ENCODE measurements around the gene IDNK. TPM values are rescaled to one million over a fixed set of nuclear protein-coding genes. Genes with fewer than 3 reads are reported as not detected.

IDNK gene
- polyA plus RNA-seq, 1 of the 3 experiments (the other 2 are of a cell fraction): 4.2 TPM

- no peak for TF ChIP-seq TCF12 (IDR thresholded peaks at IDR 0.05)
- TF ChIP-seq FOXM1 (IDR thresholded peaks at IDR 0.05; ENCODE audit: low read depth): no peak
- peak; percentile 80 for TF ChIP-seq CTCF (IDR thresholded peaks at IDR 0.05)
- TF ChIP-seq EZH2phosphoT487 (IDR thresholded peaks at IDR 0.05; ENCODE audit: borderline replicate concordance, low read depth): no peak
- TF ChIP-seq ELF1 (IDR thresholded peaks at IDR 0.05): no peak
- TF ChIP-seq TAF1 (IDR thresholded peaks at IDR 0.05; ENCODE audit: borderline replicate concordance, low read depth, low read length): no peak
- no peak for TF ChIP-seq ZBTB33 (IDR thresholded peaks at IDR 0.05; ENCODE audit: borderline replicate concordance, low read depth)
- no peak for TF ChIP-seq RXRA (IDR thresholded peaks at IDR 0.05; ENCODE audit: borderline replicate concordance, low read depth)
- no peak for TF ChIP-seq NRF1 (IDR thresholded peaks at IDR 0.05; ENCODE audit: low read depth, low read length)
- TF ChIP-seq, protein P1, sequence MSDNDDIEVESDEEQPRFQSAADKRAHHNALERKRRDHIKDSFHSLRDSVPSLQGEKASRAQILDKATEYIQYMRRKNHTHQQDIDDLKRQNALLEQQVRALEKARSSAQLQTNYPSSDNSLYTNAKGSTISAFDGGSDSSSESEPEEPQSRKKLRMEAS (IDR thresholded peaks at IDR 0.05; ENCODE audit: low read depth): no peak
- TF ChIP-seq EP300 (IDR thresholded peaks at IDR 0.05; ENCODE audit: borderline replicate concordance in 1 of 2, low read depth in 1 of 2, low read length in 1 of 2): no peak
- TF ChIP-seq USF2 (IDR thresholded peaks at IDR 0.05; ENCODE audit: borderline replicate concordance, low read depth, low read length): no peak
- TF ChIP-seq MEF2A (IDR thresholded peaks at IDR 0.05; ENCODE audit: borderline replicate concordance, low read depth): no peak
- TF ChIP-seq TEAD4 (IDR thresholded peaks at IDR 0.05; ENCODE audit: borderline replicate concordance, insufficient read depth): peak; percentile 12; the same call in 1 of the 2 replicates
- TF ChIP-seq FOXJ3 (CRISPR knock-in tag; IDR thresholded peaks at IDR 0.05): no peak
- no peak; the same call in 1 of the 2 replicates for TF ChIP-seq MXI1 (IDR thresholded peaks at IDR 0.05; ENCODE audit: low read depth, low read length)
- TF ChIP-seq SMC3 (IDR thresholded peaks at IDR 0.05; ENCODE audit: low read depth, low read length): peak; percentile 54
- TF ChIP-seq, protein P2, sequence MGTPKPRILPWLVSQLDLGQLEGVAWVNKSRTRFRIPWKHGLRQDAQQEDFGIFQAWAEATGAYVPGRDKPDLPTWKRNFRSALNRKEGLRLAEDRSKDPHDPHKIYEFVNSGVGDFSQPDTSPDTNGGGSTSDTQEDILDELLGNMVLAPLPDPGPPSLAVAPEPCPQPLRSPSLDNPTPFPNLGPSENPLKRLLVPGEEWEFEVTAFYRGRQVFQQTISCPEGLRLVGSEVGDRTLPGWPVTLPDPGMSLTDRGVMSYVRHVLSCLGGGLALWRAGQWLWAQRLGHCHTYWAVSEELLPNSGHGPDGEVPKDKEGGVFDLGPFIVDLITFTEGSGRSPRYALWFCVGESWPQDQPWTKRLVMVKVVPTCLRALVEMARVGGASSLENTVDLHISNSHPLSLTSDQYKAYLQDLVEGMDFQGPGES (IDR thresholded peaks at IDR 0.05; ENCODE audit: low read depth, low read length): no peak
- TF ChIP-seq POLR2AphosphoS5 (IDR thresholded peaks at IDR 0.05; ENCODE audit: low read depth, low read length): no peak
- TF ChIP-seq USF1 (IDR thresholded peaks at IDR 0.05; ENCODE audit: borderline replicate concordance, low read depth): no peak
- TF ChIP-seq RAD21 (IDR thresholded peaks at IDR 0.05; ENCODE audit: low read length): peak; percentile 63
- no peak for TF ChIP-seq CHD2 (IDR thresholded peaks at IDR 0.05; ENCODE audit: low read length, partially characterized antibody)
- TF ChIP-seq NFIC (IDR thresholded peaks at IDR 0.05; ENCODE audit: borderline replicate concordance): no peak
- no peak for TF ChIP-seq YY1 (IDR thresholded peaks at IDR 0.05; ENCODE audit: low read depth)
- Histone ChIP-seq H3K36me3 (replicated peaks in 1 of 2; ENCODE audit: control insufficient read depth in 1 of 2, insufficient read depth in 2 of 2, low read length in 1 of 2) (no peaks in the 10 kb centered on the region), H3K27ac (ENCODE audit: low read depth in 2 of 2, low read length in 1 of 2) (no peak overlapping the region), H3K4me2 (no peak overlapping the region), H3F3A (replicated peaks; ENCODE audit: insufficient read depth) (no peaks in the 10 kb centered on the region), H2AFZ (ENCODE audit: low read depth) (no peak overlapping the region), H3K9ac (no peak overlapping the region), H3K4me1 (ENCODE audit: control insufficient read depth in 1 of 2, insufficient read depth in 2 of 2, low read depth in 1 of 2, low read length in 1 of 2) (no peaks in the 10 kb centered on the region), H4K20me1 (ENCODE audit: insufficient read depth) (no peaks in the 10 kb centered on the region), H3K79me2 (ENCODE audit: insufficient read depth) (no peaks in the 10 kb centered on the region), H3K27me3 (ENCODE audit: insufficient read depth) (no peaks in the 10 kb centered on the region), H3K9me2 (no peaks in the 10 kb centered on the region), H3K4me3 (ENCODE audit: low read depth in 2 of 2, low read length in 1 of 2) (no peak overlapping the region; a peak in 1 of 4 replicates), H3K9me3 (peaks cover 7% of the 10 kb centered on the region; the same call in 1 of the 2 replicates)
- WGBS (ENCODE audit: low lambda C conversion rate): 27% methylated on average over 5 of the region's 6 CpGs
- CTCF ChIA-PET: interaction anchor here (0.7 to 2.6 kb wide), 11 partner anchors 10 to 336 kb away, joined by 3 to 11 read pairs (median 3); partner anchors contain the start of gene UBQLN1
- DNase-seq: peak; percentile 64
- POLR2A ChIA-PET: no interaction called here
Observed at GRCh38 chr9:83583151-83584014, 39.6 kb upstream of the IDNK start.

All from SK-N-SH (cell line).